ENCODE results near the gene CRYBG2. TPM values are rescaled to one million over a fixed set of nuclear protein-coding genes. Genes with fewer than 3 reads are reported as not detected.
"Not testable (repeated sequence)": the region's sequence is repeated elsewhere in the genome, so short reads cannot be mapped to it uniquely, and the experiment has no call there.

CRYBG2 gene
- total and polyA plus RNA-seq, 3 donors from 2014 or later: 4.9 to 12.9 (median 5.6) TPM

DNA sequence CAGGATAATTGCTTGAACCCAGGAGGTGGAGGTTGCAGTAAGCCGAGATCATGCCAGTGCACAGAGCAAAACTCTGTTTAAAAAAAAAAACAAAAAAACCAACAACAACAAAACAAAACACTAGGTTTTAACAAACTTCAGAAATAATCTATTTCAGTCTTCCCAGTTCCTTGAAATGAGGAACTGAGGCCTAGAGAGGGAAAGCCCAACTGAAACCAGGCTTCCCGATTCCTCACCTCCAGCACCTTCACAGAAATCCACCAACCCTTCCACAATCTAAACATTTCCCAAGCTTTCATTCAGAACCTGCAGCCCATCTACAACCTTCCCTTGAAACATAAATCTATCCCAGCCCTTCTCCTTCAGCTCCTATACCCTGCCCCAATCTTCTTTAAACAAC lies 36.8 kb downstream of the CRYBG2 start:
- no peaks in the 10 kb centered on the region for H3K36me3 ChIP-seq (ENCODE audit: low read depth, missing control alignments)
- no peak overlapping the region for H3K4me3 ChIP-seq
- DNase-seq: no peak
- H3K27ac ChIP-seq: no peak overlapping the region
- intact Hi-C loops (cut with DNase I; ENCODE audit: low total_unique reads): no loop called here
- 88 to 90% methylated on average over 2 of the region's 2 CpGs for WGBS, 2 donors
- H3K4me1 ChIP-seq: no peaks in the 10 kb centered on the region
- H3K9me3 ChIP-seq: no peaks in the 10 kb centered on the region
- TF ChIP-seq POLR2A (IDR thresholded peaks at IDR 0.05): no peak
- TF ChIP-seq, protein P1, sequence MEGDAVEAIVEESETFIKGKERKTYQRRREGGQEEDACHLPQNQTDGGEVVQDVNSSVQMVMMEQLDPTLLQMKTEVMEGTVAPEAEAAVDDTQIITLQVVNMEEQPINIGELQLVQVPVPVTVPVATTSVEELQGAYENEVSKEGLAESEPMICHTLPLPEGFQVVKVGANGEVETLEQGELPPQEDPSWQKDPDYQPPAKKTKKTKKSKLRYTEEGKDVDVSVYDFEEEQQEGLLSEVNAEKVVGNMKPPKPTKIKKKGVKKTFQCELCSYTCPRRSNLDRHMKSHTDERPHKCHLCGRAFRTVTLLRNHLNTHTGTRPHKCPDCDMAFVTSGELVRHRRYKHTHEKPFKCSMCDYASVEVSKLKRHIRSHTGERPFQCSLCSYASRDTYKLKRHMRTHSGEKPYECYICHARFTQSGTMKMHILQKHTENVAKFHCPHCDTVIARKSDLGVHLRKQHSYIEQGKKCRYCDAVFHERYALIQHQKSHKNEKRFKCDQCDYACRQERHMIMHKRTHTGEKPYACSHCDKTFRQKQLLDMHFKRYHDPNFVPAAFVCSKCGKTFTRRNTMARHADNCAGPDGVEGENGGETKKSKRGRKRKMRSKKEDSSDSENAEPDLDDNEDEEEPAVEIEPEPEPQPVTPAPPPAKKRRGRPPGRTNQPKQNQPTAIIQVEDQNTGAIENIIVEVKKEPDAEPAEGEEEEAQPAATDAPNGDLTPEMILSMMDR (IDR thresholded peaks at IDR 0.05): no peak
- H3K27me3 ChIP-seq: no peaks in the 10 kb centered on the region

DNA sequence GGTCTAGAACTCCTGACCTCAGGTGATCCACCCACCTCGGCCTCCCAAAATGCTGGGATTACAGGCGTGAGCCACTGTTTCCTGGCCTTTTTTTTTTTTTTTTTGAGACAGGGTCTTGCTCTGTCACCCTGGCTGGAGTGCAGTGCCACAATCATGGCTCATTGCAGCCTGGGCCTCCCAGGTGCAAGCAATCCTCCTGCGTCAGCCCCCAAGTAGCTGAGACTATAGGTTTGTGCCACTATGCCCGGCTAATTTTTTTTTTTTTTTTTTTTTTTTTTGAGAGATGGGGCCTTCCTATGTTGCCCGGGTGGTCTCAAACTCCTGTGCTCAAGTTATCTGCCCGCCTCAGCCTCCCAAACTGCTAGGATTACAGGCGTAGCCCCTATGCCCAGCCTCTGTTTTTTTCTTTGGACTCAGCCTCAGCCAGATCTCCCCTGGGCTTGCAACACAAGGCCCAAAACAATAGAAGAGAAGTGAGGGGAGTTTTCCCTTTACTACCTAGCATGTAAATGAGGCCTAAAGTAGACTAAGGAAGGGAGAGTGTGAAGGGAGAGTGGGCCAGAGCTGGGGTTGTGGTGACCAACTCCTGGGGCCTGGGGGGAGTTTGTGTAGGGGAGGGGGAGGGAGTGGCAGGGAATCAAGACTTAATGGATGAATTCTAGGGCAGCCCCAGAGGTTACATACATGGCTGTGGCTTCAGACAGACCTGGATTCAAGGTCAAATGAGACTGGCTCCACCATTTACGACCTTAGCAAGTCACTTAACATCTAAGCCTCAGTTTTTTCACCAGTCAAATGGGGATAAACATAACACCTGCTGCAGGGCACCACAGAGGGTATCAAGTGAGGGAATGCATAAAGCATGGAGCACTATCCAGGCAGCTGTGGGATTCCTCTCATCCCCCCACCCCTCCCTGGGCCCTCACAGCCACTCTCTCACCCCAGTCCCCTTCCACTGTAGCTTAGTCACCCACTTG lies 37.8 kb downstream of the CRYBG2 start:
- no peaks in the 10 kb centered on the region for H3K36me3 ChIP-seq (ENCODE audit: low read depth, missing control alignments)
- H3K27me3 ChIP-seq: no peaks in the 10 kb centered on the region
- H3K4me3 ChIP-seq: no peak overlapping the region
- 84 to 87% methylated on average over 8 of the region's 8 CpGs for WGBS, 2 donors
- no peak overlapping the region for H3K27ac ChIP-seq
- DNase-seq: no peak
- H3K9me3 ChIP-seq: no peaks in the 10 kb centered on the region
- H3K4me1 ChIP-seq: no peaks in the 10 kb centered on the region
- intact Hi-C loops (cut with DNase I; ENCODE audit: low total_unique reads): no loop called here
- TF ChIP-seq POLR2A (IDR thresholded peaks at IDR 0.05): no peak
- TF ChIP-seq, protein P1 (IDR thresholded peaks at IDR 0.05): no peak

DNA sequence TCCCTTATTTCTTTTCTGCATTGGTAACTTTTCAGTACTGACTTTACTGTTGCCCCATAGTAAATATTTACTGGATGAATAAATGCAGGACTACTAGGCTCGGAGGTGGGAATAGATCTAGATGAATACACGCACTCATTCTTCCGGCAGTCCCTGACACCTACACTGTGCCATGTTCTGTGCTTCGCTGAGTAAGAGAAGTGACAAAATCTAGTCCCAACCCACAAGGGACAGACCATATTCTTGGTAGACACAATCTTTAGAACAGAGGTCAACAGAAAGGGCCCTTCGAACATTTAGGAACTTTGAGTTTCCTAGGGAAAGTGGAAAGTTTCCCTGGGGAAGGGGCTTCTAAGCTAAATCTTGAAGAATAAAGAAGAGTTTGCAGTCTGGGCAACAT lies 39.4 kb downstream of the CRYBG2 start:
- DNase-seq: no peak
- 95% methylated on average over 5 of the region's 5 CpGs for whole genome bisulfite sequencing, 2 donors
- Histone ChIP-seq H3K36me3 (ENCODE audit: low read depth, missing control alignments) (no peaks in the 10 kb centered on the region), H3K27me3 (no peaks in the 10 kb centered on the region), H3K4me3 (no peak overlapping the region), H3K9me3 (no peaks in the 10 kb centered on the region), H3K27ac (no peak overlapping the region), H3K4me1 (no peaks in the 10 kb centered on the region)
- intact Hi-C loops (cut with DNase I; ENCODE audit: low total_unique reads): no loop called here
- TF ChIP-seq, protein P1 (IDR thresholded peaks at IDR 0.05): no peak
- no peak for TF ChIP-seq POLR2A (IDR thresholded peaks at IDR 0.05)

DNA sequence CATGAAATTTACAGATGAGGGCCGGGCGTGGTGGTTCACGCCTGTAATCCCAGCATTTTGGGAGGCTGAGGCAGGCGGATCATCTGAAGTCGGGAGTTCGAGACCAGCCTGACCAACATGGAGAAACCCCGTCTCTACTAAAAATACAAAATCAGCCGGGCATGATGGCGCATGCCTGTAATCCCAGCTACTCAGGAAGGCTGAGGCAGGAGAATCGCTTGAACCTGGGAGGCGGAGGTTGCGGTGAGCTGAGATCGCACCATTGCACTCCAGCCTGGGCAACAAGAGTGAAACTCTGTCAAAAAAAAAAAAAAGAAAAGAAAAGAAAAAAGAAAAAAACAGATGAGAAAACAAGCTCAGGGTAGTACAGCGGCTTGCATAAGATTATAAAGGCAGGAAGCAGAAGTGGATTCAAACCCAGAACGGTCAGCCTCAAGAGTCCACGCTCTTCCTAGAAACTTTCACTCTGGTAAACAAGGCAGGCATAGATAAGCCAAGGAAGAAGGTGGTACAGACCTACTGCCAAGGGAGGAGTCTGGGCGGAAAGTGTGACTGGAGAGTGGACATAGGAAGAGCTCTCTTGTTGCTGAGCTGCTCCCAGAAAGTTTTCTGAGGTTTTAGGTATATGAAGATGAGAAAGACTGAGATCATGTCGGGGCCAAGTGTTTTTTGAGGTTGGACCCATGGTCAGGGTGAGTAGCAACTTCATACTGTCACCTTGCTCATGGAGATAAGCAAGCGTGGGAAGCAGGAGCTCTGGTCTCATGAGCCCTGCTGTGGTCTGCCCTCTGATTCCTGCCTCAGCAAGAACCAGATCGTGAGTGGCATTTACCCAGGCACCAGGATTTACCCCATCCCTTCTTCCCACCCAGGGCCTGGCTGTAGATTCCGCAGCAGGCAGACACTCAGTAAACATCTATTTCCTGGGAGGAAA lies 45.7 kb downstream of the CRYBG2 start:
- 87 to 89% methylated on average over 20 to 21 of the region's 21 CpGs for WGBS, 2 donors
- not testable (repeated sequence) for DNase-seq; H3K36me3 ChIP-seq (ENCODE audit: low read depth, missing control alignments)

DNA sequence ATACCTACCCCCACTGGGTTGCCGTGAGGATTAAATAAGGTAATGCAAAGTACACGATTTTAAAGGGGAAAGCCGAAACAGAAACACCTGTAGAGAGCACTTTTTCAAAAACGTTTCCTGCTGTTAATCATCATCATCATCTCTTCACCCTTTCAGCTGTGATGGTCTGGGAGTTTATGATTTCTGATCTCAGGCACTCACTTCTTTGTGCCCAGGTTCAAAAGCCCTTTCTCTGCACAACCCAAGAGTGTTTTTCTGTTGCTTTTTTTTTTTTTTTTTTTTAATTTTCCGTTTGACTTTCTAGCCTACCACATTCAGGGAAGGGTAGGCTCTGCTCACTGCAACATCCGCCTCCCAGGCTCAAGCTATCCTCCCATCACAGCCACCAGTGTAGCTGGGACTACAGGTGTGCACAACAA lies 46.6 kb downstream of the CRYBG2 start:
- WGBS, 2 donors: 48 to 51% methylated on average over 6 of the region's 6 CpGs
- Histone ChIP-seq H3K27ac (no peak overlapping the region), H3K9me3 (no peaks in the 10 kb centered on the region), H3K4me1 (peaks cover 6% of the 10 kb centered on the region), H3K36me3 (ENCODE audit: low read depth, missing control alignments) (no peaks in the 10 kb centered on the region), H3K27me3 (no peaks in the 10 kb centered on the region), H3K4me3 (peak overlapping the region in 1 of 2 donors; percentile 80)
- intact Hi-C loops (cut with DNase I; ENCODE audit: low total_unique reads): no loop called here
- no peak for TF ChIP-seq POLR2A (IDR thresholded peaks at IDR 0.05)
- TF ChIP-seq, protein P1 (IDR thresholded peaks at IDR 0.05): no peak
- DNase-seq: no peak

More for the DNA sequence above, 45.7 kb downstream of the CRYBG2 start:
- H3K27ac ChIP-seq; H3K27me3 ChIP-seq; H3K9me3 ChIP-seq; H3K4me1 ChIP-seq; H3K4me3 ChIP-seq; intact Hi-C loops (cut with DNase I; ENCODE audit: low total_unique reads): not testable (repeated sequence)

Measured in testis (tissue), 3 donors.